ENCODE data around the gene DGKA. TPM values are rescaled to one million over a fixed set of nuclear protein-coding genes. Genes with fewer than 3 reads are reported as not detected.

The DGKA gene
- 57.5 TPM for total RNA-seq (ENCODE audit: unreplicated experiment)
- long read RNA-seq, partial matches to known transcripts, result 1 of 6 reads
- long read RNA-seq, other reads (novel, unspliced or antisense), result 4 of 6 reads

DNA sequence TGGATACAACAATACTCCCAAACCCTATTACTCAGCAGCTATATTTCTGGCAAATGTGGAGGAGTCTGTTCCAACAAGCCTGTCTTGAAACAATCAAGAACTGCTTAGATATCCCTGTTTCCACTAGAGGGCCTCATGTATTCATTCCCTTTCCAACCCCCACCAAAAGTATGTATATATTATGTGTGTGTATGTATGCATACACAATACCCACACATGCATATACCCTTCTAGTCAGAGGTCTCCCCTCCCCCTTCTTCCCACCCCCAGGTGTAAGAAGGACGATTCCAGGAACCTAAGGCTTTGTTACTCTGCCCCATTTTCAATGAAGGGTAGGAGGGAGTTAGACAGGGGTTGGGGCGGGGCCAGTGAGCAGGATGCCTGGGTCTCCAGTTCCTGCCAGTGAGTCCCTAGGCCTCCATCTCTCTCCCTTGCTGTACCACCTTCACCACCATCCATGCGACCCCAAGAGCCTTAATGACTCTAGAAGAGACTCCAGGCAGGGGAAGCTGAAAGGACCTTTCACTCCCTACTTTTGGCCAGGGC, at the start of gene DGKA:
Gene DGKA (plus strand): TSS at position 392 of the 546 bp plus-strand sequence. CDS start 5,342 bp downstream, outside the sequence.
- peak within 1 kb of the TSS; percentile 80 for H3K27ac Mint-ChIP-seq (ENCODE audit: unreplicated experiment)
- no peak for DNase-seq
- TF ChIP-seq, protein P1, sequence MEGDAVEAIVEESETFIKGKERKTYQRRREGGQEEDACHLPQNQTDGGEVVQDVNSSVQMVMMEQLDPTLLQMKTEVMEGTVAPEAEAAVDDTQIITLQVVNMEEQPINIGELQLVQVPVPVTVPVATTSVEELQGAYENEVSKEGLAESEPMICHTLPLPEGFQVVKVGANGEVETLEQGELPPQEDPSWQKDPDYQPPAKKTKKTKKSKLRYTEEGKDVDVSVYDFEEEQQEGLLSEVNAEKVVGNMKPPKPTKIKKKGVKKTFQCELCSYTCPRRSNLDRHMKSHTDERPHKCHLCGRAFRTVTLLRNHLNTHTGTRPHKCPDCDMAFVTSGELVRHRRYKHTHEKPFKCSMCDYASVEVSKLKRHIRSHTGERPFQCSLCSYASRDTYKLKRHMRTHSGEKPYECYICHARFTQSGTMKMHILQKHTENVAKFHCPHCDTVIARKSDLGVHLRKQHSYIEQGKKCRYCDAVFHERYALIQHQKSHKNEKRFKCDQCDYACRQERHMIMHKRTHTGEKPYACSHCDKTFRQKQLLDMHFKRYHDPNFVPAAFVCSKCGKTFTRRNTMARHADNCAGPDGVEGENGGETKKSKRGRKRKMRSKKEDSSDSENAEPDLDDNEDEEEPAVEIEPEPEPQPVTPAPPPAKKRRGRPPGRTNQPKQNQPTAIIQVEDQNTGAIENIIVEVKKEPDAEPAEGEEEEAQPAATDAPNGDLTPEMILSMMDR (IDR thresholded peaks at IDR 0.05; ENCODE audit: partially characterized antibody, unreplicated experiment), result peak; percentile 45
- H3K27me3 Mint-ChIP-seq (ENCODE audit: unreplicated experiment), result peaks cover 14% of the 10 kb centered on the region
- no peaks in the 10 kb centered on the region for H3K36me3 Mint-ChIP-seq (ENCODE audit: unreplicated experiment)
- H3K9me3 Mint-ChIP-seq (ENCODE audit: unreplicated experiment), result peaks cover 15% of the 10 kb centered on the region
- peak within 1 kb of the TSS; percentile 94 for H3K4me3 Mint-ChIP-seq (ENCODE audit: unreplicated experiment)
- peaks cover 39% of the 10 kb centered on the region for H3K4me1 Mint-ChIP-seq (ENCODE audit: low read depth, unreplicated experiment)

GRCh38 chr12:55885113-55885512, 45.8 kb upstream of the DGKA start:
- peaks cover 4% of the 10 kb centered on the region for H3K36me3 Mint-ChIP-seq (ENCODE audit: unreplicated experiment)
- no peaks in the 10 kb centered on the region for H3K4me1 Mint-ChIP-seq (ENCODE audit: low read depth, unreplicated experiment)
- H3K27ac Mint-ChIP-seq (ENCODE audit: unreplicated experiment), result no peak overlapping the region

DNA sequence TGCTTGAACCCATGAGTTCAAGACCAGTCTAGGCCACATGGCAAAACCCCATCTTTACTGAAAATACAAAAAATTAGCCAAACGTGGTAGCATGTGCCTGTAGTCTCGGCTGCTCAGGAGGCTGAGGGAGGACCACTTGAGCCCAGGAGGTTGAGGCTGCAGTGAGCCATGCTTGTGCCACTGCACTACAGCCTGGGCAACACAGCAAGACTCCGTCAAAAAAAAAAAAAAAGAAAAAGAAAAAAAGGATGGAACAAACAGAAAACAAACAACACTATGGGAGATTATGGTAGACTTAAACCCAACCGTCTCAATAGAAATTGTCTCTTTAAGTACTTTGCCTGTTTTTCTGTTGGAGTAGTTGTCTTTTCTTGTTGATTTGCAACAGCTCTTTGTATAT, 39.7 kb upstream of the DGKA start:
- no peaks in the 10 kb centered on the region for H3K36me3 Mint-ChIP-seq (ENCODE audit: unreplicated experiment)
- peaks cover 2% of the 10 kb centered on the region for H3K9me3 Mint-ChIP-seq (ENCODE audit: unreplicated experiment)
- no peaks in the 10 kb centered on the region for H3K4me1 Mint-ChIP-seq (ENCODE audit: low read depth, unreplicated experiment)
- TF ChIP-seq, protein P1 (IDR thresholded peaks at IDR 0.05; ENCODE audit: partially characterized antibody, unreplicated experiment), result no peak
- H3K27me3 Mint-ChIP-seq (ENCODE audit: unreplicated experiment), result no peaks in the 10 kb centered on the region
- no peak overlapping the region for H3K27ac Mint-ChIP-seq (ENCODE audit: unreplicated experiment)
- DNase-seq, result no peak
- H3K4me3 Mint-ChIP-seq (ENCODE audit: unreplicated experiment), result no peak overlapping the region

More at GRCh38 chr12:55885113-55885512, 45.8 kb upstream of the DGKA start:
- H3K9me3 Mint-ChIP-seq (ENCODE audit: unreplicated experiment), result peaks cover 2% of the 10 kb centered on the region
- H3K4me3 Mint-ChIP-seq (ENCODE audit: unreplicated experiment), result no peak overlapping the region
- TF ChIP-seq, protein P1 (IDR thresholded peaks at IDR 0.05; ENCODE audit: partially characterized antibody, unreplicated experiment), result no peak
- no peaks in the 10 kb centered on the region for H3K27me3 Mint-ChIP-seq (ENCODE audit: unreplicated experiment)
- no peak for DNase-seq

DNA sequence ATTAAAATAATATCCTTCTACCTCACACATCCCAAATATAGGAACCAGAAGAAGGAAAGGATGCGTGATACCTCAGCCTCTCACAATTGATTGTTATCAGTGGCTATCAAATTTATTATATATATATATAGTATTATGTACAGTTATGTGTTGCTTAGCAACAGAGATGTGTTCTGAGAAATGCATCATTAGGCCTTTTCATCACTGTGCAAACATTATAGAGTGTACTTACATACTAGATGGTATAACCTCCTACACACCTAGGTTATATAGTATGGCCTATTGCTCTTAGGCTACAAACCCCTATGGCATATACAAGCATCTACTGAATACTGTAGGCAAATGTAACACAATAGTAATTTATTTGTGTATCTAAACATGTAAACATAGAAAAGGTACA, 37.2 kb upstream of the DGKA start:
- TF ChIP-seq, protein P1 (IDR thresholded peaks at IDR 0.05; ENCODE audit: partially characterized antibody, unreplicated experiment), result no peak
- H3K27ac Mint-ChIP-seq (ENCODE audit: unreplicated experiment), result no peak overlapping the region
- no peaks in the 10 kb centered on the region for H3K36me3 Mint-ChIP-seq (ENCODE audit: unreplicated experiment)
- no peak for DNase-seq
- H3K9me3 Mint-ChIP-seq (ENCODE audit: unreplicated experiment), result peaks cover 2% of the 10 kb centered on the region
- H3K4me3 Mint-ChIP-seq (ENCODE audit: unreplicated experiment), result no peak overlapping the region
- no peaks in the 10 kb centered on the region for H3K27me3 Mint-ChIP-seq (ENCODE audit: unreplicated experiment)
- no peaks in the 10 kb centered on the region for H3K4me1 Mint-ChIP-seq (ENCODE audit: low read depth, unreplicated experiment)

- TF ChIP-seq, protein P1 (IDR thresholded peaks at IDR 0.05; ENCODE audit: partially characterized antibody, unreplicated experiment), result no peak
- no peaks in the 10 kb centered on the region for H3K36me3 Mint-ChIP-seq (ENCODE audit: unreplicated experiment)
Observed at GRCh38 chr12:55899082-55899481, 31.9 kb upstream of the DGKA start.

More at GRCh38 chr12:55899082-55899481, 31.9 kb upstream of the DGKA start:
- DNase-seq, result no peak
- no peaks in the 10 kb centered on the region for H3K4me1 Mint-ChIP-seq (ENCODE audit: low read depth, unreplicated experiment)
- H3K4me3 Mint-ChIP-seq (ENCODE audit: unreplicated experiment), result no peak overlapping the region
- no peaks in the 10 kb centered on the region for H3K27me3 Mint-ChIP-seq (ENCODE audit: unreplicated experiment)
- no peaks in the 10 kb centered on the region for H3K9me3 Mint-ChIP-seq (ENCODE audit: unreplicated experiment)
- no peak overlapping the region for H3K27ac Mint-ChIP-seq (ENCODE audit: unreplicated experiment)

All from glutamatergic neuron (in vitro differentiated cells).